ENCODE data around the gene LRRC4B.
A peak's percentile ranks its signal among the peaks of the same experiment; 100 is the strongest.

LRRC4B gene

DNA sequence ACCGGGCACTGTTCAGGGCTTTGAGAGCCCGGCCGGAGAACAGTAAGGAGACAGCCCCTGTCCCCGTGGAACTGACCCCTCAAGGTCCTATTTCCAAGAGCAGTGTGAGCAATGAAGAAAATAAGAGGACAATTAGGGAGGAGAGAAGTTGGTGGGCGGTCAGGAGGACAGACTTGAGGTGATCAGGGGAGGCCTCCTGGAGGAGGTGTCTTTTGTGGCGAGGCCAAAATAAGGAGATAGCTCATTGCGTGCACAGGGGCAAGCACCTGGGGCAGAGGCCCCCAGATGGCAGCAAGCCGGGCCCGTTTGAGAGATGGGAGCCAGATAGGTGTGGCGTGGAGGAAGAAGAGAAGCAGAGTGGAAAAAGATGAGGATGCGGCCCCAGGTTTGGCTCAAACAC is 2.8 kb upstream of the LRRC4B start:
- DNase-seq (ENCODE audit: low read depth in 4 of 4, low spot score in 1 of 4), result no peak

- DNase-seq (ENCODE audit: low read depth in 4 of 4, low spot score in 1 of 4), result no peak
Observed at GRCh38 chr19:50569938-50570540, 1.8 kb upstream of the LRRC4B start.

GRCh38 chr19:50568728-50569698 is 778 bp upstream of the LRRC4B start:
- no peak for DNase-seq (ENCODE audit: low read depth in 4 of 4, low spot score in 1 of 4)

GRCh38 chr19:50567052-50567841 is 988 bp downstream of the LRRC4B start:
- DNase-seq (ENCODE audit: low read depth in 4 of 4, low spot score in 1 of 4), result no peak

DNA sequence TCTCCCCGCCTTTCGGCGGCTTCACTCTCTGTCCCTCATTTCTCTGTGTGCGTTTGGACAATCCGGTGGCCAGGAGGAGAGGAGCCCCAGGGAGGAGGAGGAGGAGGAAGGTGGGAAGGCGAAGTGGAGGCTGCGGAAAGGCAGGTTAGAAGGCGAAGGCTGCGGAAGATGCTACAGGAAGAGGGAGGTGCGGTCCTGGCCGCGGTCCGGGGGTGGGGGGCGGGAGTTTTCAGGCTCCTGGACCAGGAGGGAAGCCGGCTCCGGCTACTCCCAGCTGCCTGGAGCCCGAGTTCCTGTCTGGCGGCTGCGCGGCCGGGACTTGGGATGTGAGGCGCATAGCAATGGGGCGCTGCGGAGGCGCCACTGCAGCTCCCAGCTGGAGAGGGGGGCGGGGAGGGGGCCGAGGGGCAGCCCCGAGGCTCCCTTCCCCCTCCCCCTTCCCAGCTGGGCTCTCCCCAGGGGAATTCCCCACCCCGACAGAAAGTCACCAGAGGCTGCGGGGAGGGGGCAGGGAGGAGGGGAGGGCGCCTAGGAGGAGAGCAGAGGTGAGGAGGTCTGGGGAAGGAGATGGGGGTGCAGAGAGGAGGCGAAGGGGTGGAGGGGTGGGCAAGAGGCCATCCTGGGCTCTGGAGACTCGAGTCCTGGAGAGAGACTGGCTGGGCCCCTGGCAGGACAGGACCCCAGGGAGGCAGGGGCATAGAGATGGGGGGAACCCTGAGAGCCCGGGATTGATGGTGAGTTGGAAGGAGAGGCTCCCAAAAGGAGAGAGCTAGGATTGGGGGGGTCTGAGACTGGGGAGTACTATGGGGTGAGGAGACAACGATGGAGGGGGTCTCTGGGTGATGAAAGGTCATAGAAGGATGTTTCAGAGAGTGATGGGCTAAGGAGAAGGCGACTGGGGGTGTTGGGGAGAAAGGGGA is 2.0 kb downstream of the LRRC4B start:
- peak in 1 of 4 experiments; percentile 43 for DNase-seq (ENCODE audit: low read depth in 4 of 4, low spot score in 1 of 4)

DNA sequence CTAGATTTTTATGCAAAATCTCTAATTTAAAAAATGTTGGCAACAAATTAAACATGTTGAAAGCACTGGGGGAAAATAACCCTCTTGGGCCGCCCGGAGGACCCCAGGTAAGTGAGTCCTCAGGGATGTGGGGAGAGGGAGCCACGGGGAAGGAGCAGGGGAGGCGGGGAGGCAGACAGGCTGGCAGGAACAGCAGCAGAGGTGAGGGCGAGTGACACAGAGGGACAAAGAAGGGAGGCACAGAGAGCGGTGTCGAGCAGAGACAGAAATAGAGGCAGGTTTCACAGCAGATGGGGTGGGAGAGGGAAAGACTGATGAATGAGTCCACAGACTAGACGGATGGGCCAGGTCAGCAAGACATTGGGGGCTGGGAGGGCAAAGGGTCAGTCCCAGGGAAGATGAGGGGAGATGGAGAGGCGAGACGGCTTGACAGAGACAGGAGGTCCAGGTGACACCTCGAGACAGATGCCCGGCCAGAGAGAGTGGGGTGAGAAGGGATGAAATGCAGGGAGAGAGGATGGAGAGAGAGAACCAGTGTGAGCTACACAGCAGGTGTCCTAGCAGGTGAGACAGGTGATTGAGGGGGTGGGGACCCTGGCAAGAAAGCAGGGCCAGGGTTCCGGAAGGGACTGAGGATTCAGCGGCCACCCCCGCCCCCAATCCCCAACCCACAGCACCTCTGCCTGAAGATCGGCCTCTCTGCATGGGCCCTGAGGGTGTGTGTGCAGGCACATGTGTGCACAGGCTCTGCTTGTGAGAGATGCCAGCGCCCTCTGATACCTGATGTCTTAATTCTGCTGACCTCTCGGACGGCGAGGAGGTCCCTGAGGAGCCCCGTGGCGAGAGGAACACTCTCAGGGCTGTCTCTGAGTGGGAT is 3.8 kb downstream of the LRRC4B start:
- DNase-seq (ENCODE audit: low read depth in 4 of 4, low spot score in 1 of 4), result no peak

DNA sequence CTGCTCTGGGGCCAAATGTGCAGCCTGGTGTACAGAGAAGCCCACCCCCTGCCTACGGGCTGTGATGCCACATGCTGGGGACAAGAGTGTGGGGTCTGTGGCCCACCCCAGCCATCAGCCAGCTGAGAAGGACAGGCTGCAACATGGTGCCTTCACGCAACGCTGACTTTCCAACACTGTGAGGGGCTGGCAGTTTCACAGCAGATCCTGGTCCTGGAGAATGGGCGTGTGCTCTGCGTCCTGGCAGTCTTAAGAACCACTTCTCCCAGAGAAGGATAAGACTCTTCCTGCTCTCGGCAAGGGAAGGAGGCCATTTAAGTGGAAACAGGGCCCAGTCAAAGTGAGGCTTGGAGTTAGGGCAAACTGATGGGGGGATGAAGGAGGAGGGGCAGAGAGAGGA is 4.6 kb downstream of the LRRC4B start:
- no peak for DNase-seq (ENCODE audit: low read depth in 4 of 4, low spot score in 1 of 4)

DNA sequence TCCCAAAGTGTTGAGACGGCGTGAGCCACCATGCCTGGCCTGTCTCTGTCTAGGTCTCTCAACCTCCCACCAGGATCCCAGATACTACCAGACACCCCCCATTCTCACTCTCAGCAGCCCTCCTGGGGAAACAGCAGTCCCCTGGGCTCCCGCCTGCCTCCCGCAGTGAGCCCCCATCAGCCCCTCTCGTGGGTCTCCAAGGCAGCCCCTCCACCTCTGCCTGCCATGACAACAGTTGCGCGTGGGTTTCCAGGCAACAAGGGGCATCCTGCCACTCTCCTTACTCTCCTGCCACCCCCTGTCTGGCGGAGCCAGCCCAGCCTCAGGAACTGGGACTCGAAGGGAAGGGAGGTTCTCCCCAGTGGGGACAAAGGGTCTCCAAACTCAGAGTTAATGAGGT is 5.2 kb downstream of the LRRC4B start:
- no peak for DNase-seq (ENCODE audit: low read depth in 4 of 4, low spot score in 1 of 4)

GRCh38 chr19:50562329-50562728 is 5.9 kb downstream of the LRRC4B start:
- DNase-seq (ENCODE audit: low read depth in 4 of 4, low spot score in 1 of 4), result no peak

DNA sequence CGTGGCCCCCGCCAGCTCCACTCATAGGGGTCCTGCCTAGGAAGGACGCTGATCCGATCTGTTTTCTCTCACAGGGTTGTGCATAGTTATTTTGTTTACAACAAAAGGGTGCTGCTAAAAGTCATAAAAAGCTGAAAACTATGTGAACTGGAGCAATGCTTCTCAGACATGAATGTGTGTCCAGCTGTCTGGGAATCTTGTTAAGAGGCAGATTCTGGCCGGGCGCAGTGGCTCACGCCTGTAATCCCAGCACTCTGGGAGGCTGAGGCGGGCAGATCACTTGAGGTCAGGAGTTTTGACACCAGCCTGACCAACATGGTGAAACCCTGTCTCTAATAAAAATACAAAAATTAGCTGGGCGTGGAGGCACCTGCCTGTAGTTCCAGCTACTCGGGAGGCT is 8.6 kb downstream of the LRRC4B start:
- no peak for DNase-seq (ENCODE audit: low read depth in 4 of 4, low spot score in 1 of 4)

DNA sequence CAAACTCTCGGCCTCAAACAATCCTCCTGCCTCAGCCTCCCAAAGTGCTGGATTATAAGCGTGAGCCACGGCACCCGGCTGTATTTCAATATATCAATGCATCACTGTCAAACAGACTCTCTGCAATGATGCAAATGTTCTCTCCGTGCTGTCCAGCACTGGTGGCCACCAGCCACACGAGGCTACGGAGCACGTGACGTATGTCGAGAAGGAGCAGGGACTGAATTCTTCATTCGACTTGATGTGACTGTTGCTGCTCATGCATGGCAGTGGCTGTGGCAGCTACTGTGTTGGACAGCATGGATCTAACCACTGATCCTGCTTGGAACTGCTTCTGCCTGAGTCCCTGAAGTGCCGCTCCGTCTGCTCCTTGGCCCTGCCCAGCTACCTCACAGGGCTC is 9.8 kb downstream of the LRRC4B start:
- DNase-seq (ENCODE audit: low read depth in 4 of 4, low spot score in 1 of 4), result no peak

DNA sequence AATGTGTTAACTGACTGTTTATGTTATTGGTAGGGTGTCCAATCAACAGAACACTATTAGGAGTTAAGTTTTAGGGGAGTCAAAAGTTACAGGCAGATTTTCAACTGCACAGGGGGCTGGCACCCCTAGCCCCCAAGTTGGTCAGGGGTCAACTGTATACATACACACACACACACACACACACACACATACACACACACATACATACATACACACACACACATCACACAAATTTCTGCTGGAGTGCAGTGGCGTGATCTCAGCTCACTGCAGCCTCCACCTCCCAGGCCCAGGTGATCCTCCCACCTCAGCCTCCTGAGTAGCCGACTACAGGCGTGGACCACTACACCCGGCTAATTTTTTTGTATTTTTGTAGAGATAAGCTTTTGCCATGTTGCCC is 10.2 kb downstream of the LRRC4B start:
- DNase-seq (ENCODE audit: low read depth in 4 of 4, low spot score in 1 of 4), result no peak

- no peak for DNase-seq (ENCODE audit: low read depth in 4 of 4, low spot score in 1 of 4)
Observed at GRCh38 chr19:50557009-50557613, 11.1 kb downstream of the LRRC4B start.

DNA sequence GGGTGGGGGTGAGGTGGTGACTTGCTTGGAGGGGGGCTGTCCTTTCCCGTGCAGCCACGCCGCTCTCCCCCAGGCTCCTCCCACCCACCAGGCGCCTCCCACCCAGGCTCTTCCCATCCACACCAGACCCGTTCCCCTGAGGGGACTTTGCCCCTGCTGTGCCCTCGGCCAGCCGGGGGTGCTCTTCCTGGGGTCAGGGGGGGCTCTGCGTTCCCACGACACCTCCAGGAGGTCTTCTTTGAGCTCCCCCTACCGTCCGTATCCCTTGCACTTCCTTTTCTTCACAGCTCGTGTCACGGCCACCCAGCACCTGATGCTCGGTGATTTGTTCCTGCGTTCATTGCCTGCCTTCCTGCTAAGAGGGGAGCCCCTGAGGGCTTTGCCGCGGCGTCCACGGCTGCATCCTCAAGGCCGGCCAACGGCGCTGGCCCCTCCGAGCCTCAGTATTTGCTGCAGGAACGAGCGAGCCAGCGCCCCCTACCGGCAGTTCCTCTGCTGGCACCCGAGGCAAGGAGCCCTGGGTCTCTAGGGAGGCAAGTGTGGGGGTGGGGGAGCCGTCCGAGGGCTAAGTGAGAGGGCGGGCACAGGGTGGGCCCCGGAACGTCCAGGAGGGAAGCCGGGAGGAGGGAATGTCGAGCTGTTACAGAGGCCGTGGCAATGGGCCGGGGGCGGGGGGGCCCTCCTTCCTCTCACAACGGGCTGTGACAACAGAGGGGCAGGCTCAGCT is 11.8 kb downstream of the LRRC4B start:
- peak; percentile 60 to 79 (median 66) for DNase-seq (ENCODE audit: low read depth in 4 of 4, low spot score in 1 of 4)

DNA sequence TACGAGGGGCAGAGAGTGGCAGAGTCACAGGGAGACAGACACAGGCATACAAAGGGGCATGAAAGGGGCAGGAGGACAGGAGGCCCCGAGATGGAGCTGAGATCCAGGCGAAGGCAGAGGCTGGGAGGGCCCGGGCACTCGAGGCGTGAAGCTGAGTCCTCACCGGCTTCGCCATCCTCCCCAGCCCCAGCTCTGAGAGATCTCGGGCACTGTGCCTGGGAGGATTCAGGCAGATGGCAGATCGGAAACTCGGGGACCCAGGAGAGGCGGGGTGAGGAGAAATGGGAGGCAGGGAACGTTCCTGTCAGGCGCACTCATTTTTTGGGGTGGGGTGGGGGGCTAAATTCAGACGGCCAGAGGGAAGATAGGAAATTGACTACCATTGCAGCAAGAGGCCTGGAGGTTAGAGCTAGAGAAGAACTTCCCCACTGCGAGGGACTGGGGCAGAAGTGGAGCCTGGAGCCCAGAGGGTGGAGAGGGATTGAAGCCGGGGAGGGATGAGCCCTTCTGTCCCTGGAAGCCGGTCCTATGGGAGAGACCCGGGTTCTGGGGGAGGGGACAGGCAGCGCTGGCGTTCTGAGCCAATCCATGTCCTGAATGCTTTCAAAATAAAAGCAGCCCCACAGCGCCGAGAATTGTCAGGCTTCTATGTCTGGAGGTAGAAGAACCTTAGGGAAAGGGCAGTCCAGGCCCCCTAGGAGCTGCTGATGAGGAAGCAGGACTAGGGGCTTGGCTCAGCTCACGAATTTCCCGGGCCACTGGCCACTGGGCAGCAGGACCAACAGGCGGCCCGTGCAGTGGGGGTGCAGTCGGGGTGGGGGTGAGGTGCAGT is 12.6 kb downstream of the LRRC4B start:
- no peak for DNase-seq (ENCODE audit: low read depth in 4 of 4, low spot score in 1 of 4)

DNA sequence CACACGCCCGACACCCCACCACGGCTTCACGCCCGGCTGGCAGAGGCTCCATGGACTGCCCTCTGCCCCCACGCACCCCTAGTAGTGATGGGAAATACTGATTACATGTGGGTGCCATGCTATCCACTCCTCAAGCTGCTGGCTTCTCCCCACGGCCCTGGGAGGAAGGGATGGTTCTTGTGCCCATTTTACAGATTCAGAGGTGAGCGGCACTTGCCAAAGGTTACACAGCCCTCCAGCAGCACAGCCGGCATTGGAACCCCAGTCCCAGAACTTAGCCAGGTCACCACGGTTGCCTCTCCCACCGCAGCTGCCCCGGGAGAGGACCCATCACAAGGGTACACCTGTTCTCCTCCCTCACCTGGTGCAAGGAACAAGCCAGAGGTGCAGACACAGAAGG is 13.2 kb downstream of the LRRC4B start:
- no peak for DNase-seq (ENCODE audit: low read depth in 4 of 4, low spot score in 1 of 4)

DNA sequence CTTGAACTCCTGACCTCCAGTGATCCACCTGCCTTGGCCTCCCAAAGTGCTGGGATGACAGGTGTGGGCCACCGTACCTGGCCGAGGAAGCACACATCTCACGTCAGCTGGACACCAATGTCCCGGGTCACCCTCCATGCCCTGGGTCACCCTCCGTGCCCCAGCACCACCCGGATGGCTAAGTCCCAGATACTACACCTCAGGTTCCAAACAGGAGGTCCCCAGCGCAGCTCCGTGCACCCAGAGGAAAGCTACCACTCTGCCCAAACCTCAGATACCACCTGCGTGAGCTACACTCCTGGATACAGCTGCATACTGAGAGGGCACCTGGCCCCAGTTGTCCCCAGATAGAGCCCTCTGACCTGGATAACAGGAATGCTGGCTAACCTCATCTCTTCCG is 14.0 kb downstream of the LRRC4B start:
- no peak for DNase-seq (ENCODE audit: low read depth in 4 of 4, low spot score in 1 of 4)
